SJSA1 (cell line): Measurements from ENCODE around the gene NUDT7. TPM values are rescaled to one million over a fixed set of nuclear protein-coding genes. Genes with fewer than 3 reads are reported as not detected.

ENCODE experiments used
- DNase-seq, 2 experiments: peaks; one replicate each; pipeline ENCODE4 v3.0.0-alpha.2; 2015 to 2020; ENCODE audit warnings: low spot score in 2 of 2, low read depth in 1 of 2
- H3K27ac ChIP-seq: fragments of 250-450 bp; sonication (Bioruptor Pico); 2 replicates; pipeline ENCODE4 v1.5.1; 2020; ENCODE audit warnings: mild to moderate bottlenecking, moderate library complexity
- H3K27me3 ChIP-seq: fragments of 250-450 bp; sonication (Bioruptor Pico); replicated peaks from 2 replicates; pipeline ENCODE4 v1.5.1; 2020; ENCODE audit warnings: mild to moderate bottlenecking, moderate library complexity
- H3K36me3 ChIP-seq: fragments of 250-450 bp; sonication (Bioruptor Pico); 2 replicates; pipeline ENCODE4 v1.5.1; 2020; ENCODE audit warnings: mild to moderate bottlenecking
- H3K4me1 ChIP-seq: fragments of 250-450 bp; sonication (Bioruptor Pico); replicated peaks from 2 replicates; pipeline ENCODE4 v1.6.1; 2021; ENCODE audit warnings: mild to moderate bottlenecking
- H3K4me3 ChIP-seq: fragments of 250-450 bp; sonication (Bioruptor Pico); 2 replicates; pipeline ENCODE4 v1.5.1; 2020; ENCODE audit warnings: mild to moderate bottlenecking
- H3K9me3 ChIP-seq: fragments of 250-450 bp; sonication (Bioruptor Pico); replicated peaks from 2 replicates; pipeline ENCODE4 v1.5.1; 2020; ENCODE audit warnings: mild to moderate bottlenecking
- total RNA-seq: library from RNA; depleted of rRNA; stranded (reverse); fragments of >200 nt; shearing (Covaris generic); gene quantifications from 2 replicates; pipeline ENCODE4 v1.2.3, GENCODE V29; 2014; rRNA removed

Gene NUDT7
- total RNA-seq = 2.8 and 3.0 TPM in 2 replicates

GRCh38 chr16:77722309-77723107 lies at the start of gene NUDT7:
Gene NUDT7, plus strand, starts transcription at chr16:77722514. Its CDS starts 69 bp downstream, at chr16:77722583.
- Histone ChIP-seq H3K36me3 (no peaks in the 10 kb centered on the region), H3K4me3 (peak within 1 kb of the TSS; percentile 55), H3K27me3 (no peaks in the 10 kb centered on the region), H3K9me3 (no peaks in the 10 kb centered on the region), H3K27ac (peak within 1 kb of the TSS; percentile 61), H3K4me1 (peaks cover 5% of the 10 kb centered on the region)
- peak; percentile 87 to 99 for DNase-seq

- H3K36me3 ChIP-seq = no peaks in the 10 kb centered on the region
- DNase-seq = peak in 1 of 2 experiments; percentile 20
- H3K4me3 ChIP-seq = no peak overlapping the region
- no peak overlapping the region for H3K27ac ChIP-seq
- no peaks in the 10 kb centered on the region; the same call in 1 of the 2 replicates for H3K27me3 ChIP-seq
- no peaks in the 10 kb centered on the region for H3K9me3 ChIP-seq
- peaks cover 7% of the 10 kb centered on the region for H3K4me1 ChIP-seq
Measured at GRCh38 chr16:77674888-77675287, 47.4 kb upstream of the NUDT7 start.

GRCh38 chr16:77675464-77676324 lies 46.6 kb upstream of the NUDT7 start:
- no peaks in the 10 kb centered on the region; the same call in 1 of the 2 replicates for H3K27me3 ChIP-seq
- no peaks in the 10 kb centered on the region for H3K9me3 ChIP-seq
- H3K36me3 ChIP-seq = no peaks in the 10 kb centered on the region
- H3K27ac ChIP-seq = no peak overlapping the region
- peak; percentile 58 to 67 for DNase-seq
- no peak overlapping the region for H3K4me3 ChIP-seq
- peaks cover 7% of the 10 kb centered on the region for H3K4me1 ChIP-seq

- Histone ChIP-seq H3K27ac (no peak overlapping the region), H3K4me3 (no peak overlapping the region), H3K36me3 (no peaks in the 10 kb centered on the region), H3K27me3 (no peaks in the 10 kb centered on the region; the same call in 1 of the 2 replicates), H3K9me3 (no peaks in the 10 kb centered on the region), H3K4me1 (peaks cover 7% of the 10 kb centered on the region)
- DNase-seq = no peak
Measured at GRCh38 chr16:77677129-77677528, 45.2 kb upstream of the NUDT7 start.

- Histone ChIP-seq H3K9me3 (no peaks in the 10 kb centered on the region), H3K27me3 (no peaks in the 10 kb centered on the region; the same call in 1 of the 2 replicates), H3K36me3 (no peaks in the 10 kb centered on the region), H3K4me1 (peaks cover 7% of the 10 kb centered on the region), H3K27ac (no peak overlapping the region), H3K4me3 (no peak overlapping the region)
- DNase-seq = no peak
Measured at GRCh38 chr16:77679391-77679790, 42.9 kb upstream of the NUDT7 start.

GRCh38 chr16:77679901-77680300 lies 42.4 kb upstream of the NUDT7 start:
- Histone ChIP-seq H3K9me3 (no peaks in the 10 kb centered on the region), H3K27me3 (no peaks in the 10 kb centered on the region; the same call in 1 of the 2 replicates), H3K4me3 (no peak overlapping the region), H3K36me3 (no peaks in the 10 kb centered on the region), H3K27ac (no peak overlapping the region), H3K4me1 (peaks cover 4% of the 10 kb centered on the region)
- DNase-seq = no peak

GRCh38 chr16:77680496-77680895 lies 41.8 kb upstream of the NUDT7 start:
- no peak for DNase-seq
- Histone ChIP-seq H3K27ac (no peak overlapping the region), H3K27me3 (no peaks in the 10 kb centered on the region; the same call in 1 of the 2 replicates), H3K4me3 (no peak overlapping the region), H3K36me3 (no peaks in the 10 kb centered on the region), H3K4me1 (no peaks in the 10 kb centered on the region), H3K9me3 (no peaks in the 10 kb centered on the region)

- H3K27ac ChIP-seq = no peak overlapping the region
Measured at GRCh38 chr16:77682586-77682985, 39.7 kb upstream of the NUDT7 start.

GRCh38 chr16:77683397-77684180 lies 38.7 kb upstream of the NUDT7 start:
- Histone ChIP-seq H3K4me3 (no peak overlapping the region), H3K27ac (no peak overlapping the region), H3K27me3 (no peaks in the 10 kb centered on the region; the same call in 1 of the 2 replicates), H3K4me1 (no peaks in the 10 kb centered on the region), H3K9me3 (no peaks in the 10 kb centered on the region), H3K36me3 (no peaks in the 10 kb centered on the region)
- DNase-seq = no peak

More at GRCh38 chr16:77682586-77682985, 39.7 kb upstream of the NUDT7 start:
- Histone ChIP-seq H3K9me3 (no peaks in the 10 kb centered on the region), H3K27me3 (no peaks in the 10 kb centered on the region; the same call in 1 of the 2 replicates), H3K36me3 (no peaks in the 10 kb centered on the region), H3K4me1 (no peaks in the 10 kb centered on the region), H3K4me3 (no peak overlapping the region)
- no peak for DNase-seq

GRCh38 chr16:77684181-77684526 lies 38.2 kb upstream of the NUDT7 start:
- Histone ChIP-seq H3K27me3 (no peaks in the 10 kb centered on the region; the same call in 1 of the 2 replicates), H3K9me3 (no peaks in the 10 kb centered on the region), H3K27ac (no peak overlapping the region), H3K4me1 (no peaks in the 10 kb centered on the region), H3K4me3 (no peak overlapping the region), H3K36me3 (no peaks in the 10 kb centered on the region)
- no peak for DNase-seq

- H3K4me1 ChIP-seq = peaks cover 4% of the 10 kb centered on the region; the same call in 1 of the 2 replicates
- no peak for DNase-seq
- no peak overlapping the region for H3K27ac ChIP-seq
- no peaks in the 10 kb centered on the region for H3K27me3 ChIP-seq
- no peaks in the 10 kb centered on the region for H3K9me3 ChIP-seq
- no peaks in the 10 kb centered on the region for H3K36me3 ChIP-seq
- H3K4me3 ChIP-seq = no peak overlapping the region
Measured at GRCh38 chr16:77686385-77686784, 35.9 kb upstream of the NUDT7 start.

GRCh38 chr16:77689971-77690370 lies 32.3 kb upstream of the NUDT7 start:
- H3K9me3 ChIP-seq = no peaks in the 10 kb centered on the region
- no peak overlapping the region for H3K27ac ChIP-seq
- DNase-seq = no peak
- peaks cover 6% of the 10 kb centered on the region; the same call in 1 of the 2 replicates for H3K4me1 ChIP-seq
- no peak overlapping the region for H3K4me3 ChIP-seq
- no peaks in the 10 kb centered on the region for H3K36me3 ChIP-seq
- H3K27me3 ChIP-seq = no peaks in the 10 kb centered on the region

- Histone ChIP-seq H3K4me3 (no peak overlapping the region), H3K27ac (no peak overlapping the region), H3K36me3 (no peaks in the 10 kb centered on the region), H3K27me3 (no peaks in the 10 kb centered on the region), H3K4me1 (peaks cover 6% of the 10 kb centered on the region; the same call in 1 of the 2 replicates), H3K9me3 (no peaks in the 10 kb centered on the region)
- no peak for DNase-seq
Measured at GRCh38 chr16:77690416-77690815, 31.9 kb upstream of the NUDT7 start.
